Lung (tissue), 12 donors: ENCODE measurements around the gene MYL10. TPM values are rescaled to one million over a fixed set of nuclear protein-coding genes. Genes with fewer than 3 reads are reported as not detected.

Experiments
- ATAC-seq: fragments of 200-7000 bp; cut with Tn5 transposase; one replicate; pipeline ENCODE4 v1.9.1; 2020; ENCODE audit warnings: moderate number of reproducible peaks; ENCODE audit not compliant: insufficient read depth, low FRiP score
- DNase-seq, 3 donors: peaks; one replicate each; pipeline ENCODE4 v3.0.0-alpha.2; 2013 to 2017
- H3K27ac ChIP-seq, 2 donors: one replicate each; pipeline ENCODE4 v1.5.1; 2013; ENCODE audit warnings: mild to moderate bottlenecking in 2 of 2, moderate library complexity in 2 of 2, control low read depth in 1 of 2, inconsistent platforms in 1 of 2, low read depth in 1 of 2, low read length in 1 of 2
- H3K27me3 ChIP-seq, 3 donors: one replicate each; pipeline ENCODE4 v1.5.1; 2013; ENCODE audit warnings: low read length in 2 of 3; ENCODE audit not compliant: control insufficient read depth in 3 of 3, insufficient read depth in 3 of 3
- H3K36me3 ChIP-seq, 4 donors: one replicate each; pipeline ENCODE4 v1.5.1; 2013; ENCODE audit warnings: low read length in 4 of 4, mild to moderate bottlenecking in 1 of 4, moderate library complexity in 1 of 4; ENCODE audit not compliant: control insufficient read depth in 4 of 4, insufficient read depth in 4 of 4
- H3K4me1 ChIP-seq, 5 donors: one replicate each; pipeline ENCODE4 v1.5.1; 2013; ENCODE audit warnings: low read length in 5 of 5, mild to moderate bottlenecking in 2 of 5, moderate library complexity in 1 of 5; ENCODE audit not compliant: control insufficient read depth in 5 of 5, insufficient read depth in 5 of 5
- H3K4me3 ChIP-seq: one replicate; pipeline ENCODE4 v1.5.1; 2013; ENCODE audit warnings: mild to moderate bottlenecking, control low read depth, moderate library complexity
- H3K9ac ChIP-seq, 2 donors: one replicate each; pipeline ENCODE4 v1.5.1; 2013; ENCODE audit warnings: low read length in 2 of 2, control low read depth in 1 of 2; ENCODE audit not compliant: insufficient read depth in 1 of 2
- H3K9me3 ChIP-seq, 4 donors: one replicate each; pipeline ENCODE4 v1.5.1; 2013; ENCODE audit warnings: low read length in 3 of 4, mild to moderate bottlenecking in 1 of 4, moderate library complexity in 1 of 4; ENCODE audit not compliant: control insufficient read depth in 4 of 4, insufficient read depth in 3 of 4
- WGBS, 2 donors: extraction: QIAGEN DNeasy Blood & Tissue Kit; methylation state at CpG; one replicate each; pipeline ENCODE4 v1.1.7; 2013; 5-methylcytosine and 5-hydroxymethylcytosine counted together
- polyA plus RNA-seq, 2 donors: library from polyadenylated mRNA; stranded (reverse); fragments of 200-250 nt; gene quantifications; one replicate each; pipeline ENCODE4 v1.2.1, GENCODE V29; 2013
- total RNA-seq, 2 donors: library from RNA; depleted of rRNA in 1 of 2; stranded (reverse); fragments of >200 nt in 1 of 2; gene quantifications; one replicate each; pipeline ENCODE4 v1.2.1, GENCODE V29; 2014 to 2021
- TF ChIP-seq, protein P1 (sequence below): IDR thresholded peaks from 2 replicates; pipeline ENCODE4 v1.5.1; 2012; ENCODE audit warnings: mild to moderate bottlenecking; ENCODE audit errors: control extremely low read depth, extremely low read depth
- donor health status: control.
- donor health status: control.
- donor health status: Bipolar disorder and iron deficiency.
- donor health status: healthy.
- donor health status: DM: yes; HTN: yes; CAD: no.

Gene MYL10
- total and polyA plus RNA-seq, 4 donors: not detected

DNA sequence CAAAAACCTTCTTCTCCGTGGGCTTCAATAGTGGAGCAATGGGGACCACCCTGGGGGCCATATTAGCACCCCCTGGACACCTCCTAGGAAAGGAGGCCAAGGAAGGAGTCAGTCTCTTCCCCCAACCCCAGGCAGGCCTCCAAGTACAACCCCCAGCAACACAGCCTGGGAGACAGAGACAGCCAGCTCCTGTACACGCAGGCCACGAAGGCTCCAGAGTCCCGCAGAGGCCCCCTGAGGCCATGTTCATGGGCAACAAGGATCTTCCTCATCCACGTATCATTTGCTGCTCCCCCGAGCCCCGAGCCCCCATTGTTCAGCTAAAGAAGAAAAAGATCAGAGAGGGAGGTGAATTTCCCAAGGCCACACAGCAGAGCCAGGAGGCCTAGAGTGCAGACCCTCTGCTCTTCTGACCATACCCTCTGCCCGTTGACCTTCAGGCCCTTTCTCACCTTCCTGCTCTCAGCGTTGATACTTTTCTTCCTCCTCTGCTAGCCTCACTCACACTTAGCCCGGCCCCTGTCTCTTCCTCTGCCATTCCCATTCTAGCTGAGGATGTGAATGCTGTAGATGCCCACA lies 35.9 kb upstream of the MYL10 start:
- no peak overlapping the region for H3K9ac ChIP-seq
- no peaks in the 10 kb centered on the region for H3K36me3 ChIP-seq
- no peak overlapping the region for H3K4me3 ChIP-seq
- H3K27me3 ChIP-seq: peaks cover 0 to 4% (median 0%) of the 10 kb centered on the region in 3 donors
- H3K27ac ChIP-seq: no peak overlapping the region
- TF ChIP-seq, protein P1, sequence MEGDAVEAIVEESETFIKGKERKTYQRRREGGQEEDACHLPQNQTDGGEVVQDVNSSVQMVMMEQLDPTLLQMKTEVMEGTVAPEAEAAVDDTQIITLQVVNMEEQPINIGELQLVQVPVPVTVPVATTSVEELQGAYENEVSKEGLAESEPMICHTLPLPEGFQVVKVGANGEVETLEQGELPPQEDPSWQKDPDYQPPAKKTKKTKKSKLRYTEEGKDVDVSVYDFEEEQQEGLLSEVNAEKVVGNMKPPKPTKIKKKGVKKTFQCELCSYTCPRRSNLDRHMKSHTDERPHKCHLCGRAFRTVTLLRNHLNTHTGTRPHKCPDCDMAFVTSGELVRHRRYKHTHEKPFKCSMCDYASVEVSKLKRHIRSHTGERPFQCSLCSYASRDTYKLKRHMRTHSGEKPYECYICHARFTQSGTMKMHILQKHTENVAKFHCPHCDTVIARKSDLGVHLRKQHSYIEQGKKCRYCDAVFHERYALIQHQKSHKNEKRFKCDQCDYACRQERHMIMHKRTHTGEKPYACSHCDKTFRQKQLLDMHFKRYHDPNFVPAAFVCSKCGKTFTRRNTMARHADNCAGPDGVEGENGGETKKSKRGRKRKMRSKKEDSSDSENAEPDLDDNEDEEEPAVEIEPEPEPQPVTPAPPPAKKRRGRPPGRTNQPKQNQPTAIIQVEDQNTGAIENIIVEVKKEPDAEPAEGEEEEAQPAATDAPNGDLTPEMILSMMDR: no peak
- 77 to 83% methylated on average over 10 of the region's 10 CpGs for WGBS, 2 donors
- no peaks in the 10 kb centered on the region for H3K4me1 ChIP-seq
- ATAC-seq (no peak), DNase-seq (no peak)
- H3K9me3 ChIP-seq: peaks cover 0 to 8% (median 0%) of the 10 kb centered on the region in 4 donors

DNA sequence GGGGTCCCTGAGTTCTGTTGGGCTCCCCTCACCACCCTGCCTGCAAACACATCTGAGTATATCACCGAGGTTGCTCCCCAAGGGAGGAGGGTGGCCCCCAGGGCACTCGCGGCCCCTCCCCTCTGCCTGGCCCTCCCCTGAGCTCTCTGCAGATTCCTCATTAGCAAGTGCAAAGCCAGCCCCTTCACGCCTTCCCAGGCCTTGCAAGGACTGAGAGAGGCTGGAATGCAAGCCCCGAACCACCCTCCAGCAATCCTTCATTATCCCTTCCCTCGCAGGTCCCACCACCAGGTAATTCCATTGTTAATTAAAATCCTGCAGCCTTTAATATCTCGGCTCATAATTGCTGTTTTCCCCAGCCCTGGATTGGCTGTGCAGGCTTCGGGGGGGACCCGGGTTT lies 35.3 kb upstream of the MYL10 start:
- ATAC-seq (no peak), DNase-seq (no peak)
- no peak overlapping the region for H3K9ac ChIP-seq
- 48 to 65% methylated on average over 9 of the region's 9 CpGs for WGBS, 2 donors
- H3K27me3 ChIP-seq: peaks cover 0 to 4% (median 0%) of the 10 kb centered on the region in 3 donors
- H3K27ac ChIP-seq: no peak overlapping the region
- no peak overlapping the region for H3K4me3 ChIP-seq
- H3K36me3 ChIP-seq: no peaks in the 10 kb centered on the region
- TF ChIP-seq, protein P1: no peak
- H3K4me1 ChIP-seq: no peaks in the 10 kb centered on the region
- H3K9me3 ChIP-seq: peaks cover 0 to 8% (median 0%) of the 10 kb centered on the region in 4 donors

DNA sequence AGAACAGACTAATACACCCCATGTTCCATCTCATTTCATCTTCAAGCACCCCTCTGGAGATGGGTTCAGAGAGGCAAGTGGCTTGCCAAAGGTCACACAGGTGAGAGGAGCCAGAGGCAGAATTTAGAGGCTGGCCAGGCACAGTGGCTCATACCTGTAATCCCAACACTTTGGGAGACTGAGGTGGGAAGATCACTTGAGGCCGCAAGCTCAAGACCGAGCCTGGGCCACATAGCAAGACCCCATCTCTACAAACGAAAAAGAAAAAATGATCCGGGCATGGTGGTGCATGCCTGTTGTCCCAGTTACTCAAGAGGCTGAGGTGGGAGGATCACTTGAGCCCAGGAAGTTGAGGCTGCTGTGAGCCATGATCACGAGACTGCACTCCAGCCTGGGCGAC lies 34.7 kb upstream of the MYL10 start:
- Histone ChIP-seq H3K9me3 (peaks cover 0 to 5% (median 0%) of the 10 kb centered on the region in 4 donors), H3K4me1 (no peaks in the 10 kb centered on the region), H3K4me3 (no peak overlapping the region), H3K27ac (no peak overlapping the region), H3K27me3 (peaks cover 0 to 3% (median 0%) of the 10 kb centered on the region in 3 donors), H3K36me3 (no peaks in the 10 kb centered on the region), H3K9ac (no peak overlapping the region)
- TF ChIP-seq, protein P1: no peak
- 91 to 94% methylated on average over 6 of the region's 6 CpGs for WGBS, 2 donors
- ATAC-seq (no peak), DNase-seq (no peak)
